Neuron (in vitro differentiated cells): Measurements from ENCODE around the gene MOB4.
"Not testable (repeated sequence)": the region's sequence is repeated elsewhere in the genome, so short reads cannot be mapped to it uniquely, and the experiment has no call there.

ENCODE experiments used
- H2AFZ ChIP-seq: one replicate; pipeline ENCODE4 v1.6.1; 2013; ENCODE audit warnings: low read depth, mild to moderate bottlenecking, inconsistent platforms, low read length, moderate library complexity
- H3K27me3 ChIP-seq: one replicate; pipeline ENCODE4 v1.6.1; 2013; ENCODE audit warnings: low read length; ENCODE audit not compliant: insufficient read depth
- H3K36me3 ChIP-seq: one replicate; pipeline ENCODE4 v1.6.1; 2013; ENCODE audit warnings: low read length; ENCODE audit not compliant: insufficient read depth
- H3K4me1 ChIP-seq: one replicate; pipeline ENCODE4 v1.6.1; 2013; ENCODE audit warnings: low read length; ENCODE audit not compliant: insufficient read depth
- H3K4me3 ChIP-seq: 2 replicates; pipeline ENCODE4 v1.5.1; 2013; ENCODE audit warnings: mild to moderate bottlenecking, low read length, moderate library complexity
- H3K9me3 ChIP-seq: one replicate; pipeline ENCODE4 v1.6.1; 2013; ENCODE audit warnings: low read length

Gene MOB4

DNA sequence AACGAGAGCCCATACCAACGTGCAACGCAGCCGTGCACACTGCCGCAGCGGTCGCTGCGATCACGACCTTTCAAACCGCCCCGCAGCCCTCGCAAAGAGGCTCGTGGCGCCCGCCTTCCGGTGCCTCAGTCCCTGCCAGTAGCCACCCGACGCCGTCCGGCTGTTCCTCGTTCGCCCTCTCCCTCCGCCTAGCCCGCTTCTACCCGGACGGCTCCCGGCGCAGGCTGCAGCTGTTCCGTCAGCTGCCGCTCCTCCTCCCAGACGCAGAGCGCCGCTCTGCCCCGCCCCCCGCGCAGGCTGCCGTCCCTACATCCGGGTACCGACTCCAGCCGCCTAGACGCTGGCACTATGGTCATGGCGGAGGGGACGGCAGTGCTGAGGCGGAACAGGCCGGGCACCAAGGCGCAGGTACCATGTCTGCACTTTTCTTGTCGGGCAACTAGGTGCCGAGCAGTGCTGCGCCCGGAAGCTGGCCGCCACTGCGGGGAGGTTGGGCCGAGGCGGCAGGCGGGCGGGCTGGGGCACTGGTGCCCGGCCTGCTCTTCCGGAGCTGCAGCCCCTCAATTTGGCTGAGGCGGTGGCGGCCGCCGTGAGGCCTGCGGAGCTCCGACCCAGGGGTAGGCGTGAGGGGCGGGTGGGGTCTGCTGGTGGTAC is at the start of gene MOB4:
TSS of gene MOB4 (plus strand) at position 328 of the 654 bp plus-strand sequence. CDS start at position 349, 21 bp downstream.
- peaks cover 17% of the 10 kb centered on the region for H3K4me1 ChIP-seq
- no peaks in the 10 kb centered on the region for H3K27me3 ChIP-seq
- peak within 1 kb of the TSS; percentile 83 for H3K4me3 ChIP-seq
- peaks cover 4% of the 10 kb centered on the region for H3K36me3 ChIP-seq
- H3K9me3 ChIP-seq: no peaks in the 10 kb centered on the region
- peak within 1 kb of the TSS; percentile 69 for H2AFZ ChIP-seq

DNA sequence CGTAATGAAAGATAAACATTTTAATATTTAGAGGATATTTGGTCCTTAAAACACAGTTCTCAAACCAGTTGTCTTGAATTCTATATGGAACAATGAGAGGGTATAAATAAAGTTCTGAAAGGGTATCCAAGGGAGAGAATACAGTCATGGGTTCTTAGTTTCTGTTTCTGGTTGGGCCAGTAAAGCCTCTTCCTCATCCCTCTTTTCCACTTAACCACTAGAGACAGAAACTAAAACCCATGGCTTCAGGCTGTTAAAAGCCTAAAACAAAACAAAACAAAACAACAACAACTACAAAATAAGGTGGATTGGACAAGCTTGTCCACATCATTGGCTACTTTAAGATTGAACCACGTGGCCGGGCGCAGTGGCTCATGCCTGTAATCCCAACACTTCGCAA is 43.7 kb upstream of the MOB4 start:
- Histone ChIP-seq H3K4me1 (no peaks in the 10 kb centered on the region), H3K27me3 (no peaks in the 10 kb centered on the region), H3K36me3 (peaks cover 33% of the 10 kb centered on the region), H3K9me3 (no peaks in the 10 kb centered on the region), H3K4me3 (no peak overlapping the region), H2AFZ (no peak overlapping the region)

DNA sequence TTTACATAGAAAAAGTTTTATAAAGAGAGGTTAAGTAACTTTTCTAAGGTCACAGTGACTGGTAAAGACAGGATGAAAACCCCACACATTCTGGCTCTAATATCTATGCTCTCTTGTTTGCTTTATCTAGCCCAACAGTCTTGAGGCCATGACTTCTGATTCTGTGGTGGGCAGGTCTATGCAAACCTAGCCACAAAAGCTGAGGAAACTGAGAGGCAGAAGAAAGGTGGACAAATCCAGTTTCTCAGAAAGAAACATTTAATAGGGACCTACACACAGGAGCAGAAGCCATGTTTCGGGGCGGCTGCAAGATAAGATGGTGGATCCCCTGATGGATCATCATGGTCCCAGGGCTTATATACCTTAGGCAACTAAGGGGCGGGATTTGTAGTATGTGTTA is 38.1 kb upstream of the MOB4 start:
- H3K36me3 ChIP-seq: peaks cover 21% of the 10 kb centered on the region
- no peaks in the 10 kb centered on the region for H3K4me1 ChIP-seq
- no peak overlapping the region for H3K4me3 ChIP-seq
- H3K9me3 ChIP-seq: no peaks in the 10 kb centered on the region
- H2AFZ ChIP-seq: no peak overlapping the region
- H3K27me3 ChIP-seq: no peaks in the 10 kb centered on the region

DNA sequence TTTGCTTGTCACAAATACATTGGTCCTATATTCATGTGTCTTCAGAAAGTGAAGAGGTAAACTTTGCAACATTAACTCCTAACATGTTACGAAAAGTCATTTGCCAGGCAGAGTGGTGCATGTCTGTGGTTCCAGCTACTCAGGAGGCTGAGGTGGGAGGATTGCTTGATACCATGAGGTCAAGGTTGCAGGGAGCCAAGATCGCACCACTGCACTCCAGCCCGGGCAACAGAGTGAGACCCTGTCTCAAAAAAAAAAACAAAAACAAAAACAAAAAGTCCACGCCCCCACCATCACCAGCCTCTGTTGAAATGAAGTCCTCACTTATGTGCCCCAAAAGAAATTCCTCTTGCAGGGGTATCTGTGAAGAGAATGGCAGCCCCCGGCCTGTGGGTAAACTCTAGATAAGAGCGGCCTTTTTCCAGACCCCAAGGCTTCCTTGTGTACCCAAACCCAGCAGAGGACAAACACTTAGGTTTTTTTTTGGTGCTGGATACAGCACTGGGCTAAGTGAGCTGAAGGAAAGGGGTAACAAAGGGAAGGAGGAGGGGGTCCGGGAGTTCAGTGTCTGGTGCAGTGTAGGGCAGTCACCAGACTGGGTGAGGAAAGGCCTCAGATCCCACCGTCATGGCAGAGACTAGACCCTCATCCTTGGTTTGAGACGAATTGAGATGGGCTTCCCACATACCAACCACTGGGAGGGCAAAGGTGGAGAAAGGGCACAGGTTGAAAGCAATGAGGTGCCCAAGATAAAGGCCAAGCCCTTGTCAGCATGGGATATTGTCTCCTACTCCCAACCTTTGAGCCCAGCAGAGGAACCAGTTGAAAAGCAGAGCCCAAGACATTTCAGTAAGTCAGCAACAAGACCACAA is 35.5 kb upstream of the MOB4 start:
- peaks cover 17% of the 10 kb centered on the region for H3K36me3 ChIP-seq
- H3K27me3 ChIP-seq: no peaks in the 10 kb centered on the region
- no peaks in the 10 kb centered on the region for H3K9me3 ChIP-seq

DNA sequence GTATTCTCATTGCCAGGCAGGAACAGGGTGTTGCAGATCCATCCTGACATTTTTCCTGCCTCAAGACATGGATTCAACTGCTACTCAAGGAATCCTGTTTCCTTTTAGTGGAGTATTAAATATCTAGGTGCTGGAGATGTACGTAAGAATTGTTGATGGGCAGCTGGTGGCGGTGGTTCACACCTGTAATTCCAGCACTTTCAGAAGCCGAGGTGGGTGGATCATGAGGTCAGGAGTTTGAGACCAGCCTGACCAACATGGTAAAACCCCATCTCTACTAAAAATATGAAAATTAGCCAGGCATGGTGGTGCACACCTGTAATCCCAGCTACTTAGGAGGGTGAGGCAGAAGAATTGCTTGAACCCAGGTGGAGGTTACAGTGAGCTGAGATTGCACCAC is 31.6 kb upstream of the MOB4 start:
- H3K4me3 ChIP-seq, H2AFZ ChIP-seq, H3K4me1 ChIP-seq, H3K27me3 ChIP-seq, H3K9me3 ChIP-seq: not testable (repeated sequence)
- peaks cover 40% of the 10 kb centered on the region for H3K36me3 ChIP-seq

More for the DNA sequence above, 35.5 kb upstream of the MOB4 start:
- no peaks in the 10 kb centered on the region for H3K4me1 ChIP-seq
- H3K4me3 ChIP-seq: no peak overlapping the region
- no peak overlapping the region for H2AFZ ChIP-seq

DNA sequence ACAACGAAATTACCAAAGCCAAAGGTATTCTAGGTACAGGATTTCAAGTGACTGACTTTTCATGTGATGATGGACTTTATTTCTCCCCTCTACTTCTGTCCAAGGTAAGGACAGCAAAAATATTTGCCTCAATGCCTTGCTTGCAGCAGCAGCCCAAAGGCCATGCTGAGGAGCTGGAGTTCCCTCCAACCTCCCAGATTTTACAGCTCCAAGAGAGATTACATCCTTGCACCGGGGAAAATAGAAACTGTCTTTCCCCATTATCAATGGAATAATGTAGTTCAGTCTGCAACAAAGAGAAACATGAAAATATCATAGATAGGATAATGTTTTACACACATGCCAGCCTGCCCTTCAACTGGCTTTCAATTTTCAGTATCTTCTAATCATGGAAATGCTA is 29.7 kb upstream of the MOB4 start:
- H3K36me3 ChIP-seq: peaks cover 57% of the 10 kb centered on the region
- H3K4me3 ChIP-seq: no peak overlapping the region
- H2AFZ ChIP-seq: no peak overlapping the region
- no peaks in the 10 kb centered on the region for H3K27me3 ChIP-seq
- H3K9me3 ChIP-seq: no peaks in the 10 kb centered on the region
- H3K4me1 ChIP-seq: no peaks in the 10 kb centered on the region

DNA sequence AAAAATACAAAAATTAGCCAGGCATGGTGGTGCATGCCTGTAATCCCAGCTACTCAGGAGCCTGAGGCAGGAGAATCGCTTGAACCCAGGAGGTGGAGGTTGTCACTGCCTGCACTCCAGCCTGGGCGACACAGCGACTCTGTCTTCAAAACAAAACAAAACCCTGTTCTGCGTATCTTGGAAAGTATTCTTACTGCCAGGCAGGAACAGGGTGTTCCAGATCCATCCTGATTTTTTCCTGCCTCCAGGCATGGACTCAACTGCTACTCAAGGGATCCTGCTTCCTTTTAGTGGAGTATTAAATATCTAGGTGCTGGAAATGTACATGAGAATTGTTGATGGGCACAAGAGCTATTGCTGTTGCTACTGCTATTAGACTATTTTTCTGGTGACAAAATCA is 28.5 kb upstream of the MOB4 start:
- Histone ChIP-seq H3K4me1 (no peaks in the 10 kb centered on the region), H2AFZ (no peak overlapping the region), H3K27me3 (no peaks in the 10 kb centered on the region), H3K9me3 (no peaks in the 10 kb centered on the region), H3K36me3 (peaks cover 70% of the 10 kb centered on the region), H3K4me3 (no peak overlapping the region)

DNA sequence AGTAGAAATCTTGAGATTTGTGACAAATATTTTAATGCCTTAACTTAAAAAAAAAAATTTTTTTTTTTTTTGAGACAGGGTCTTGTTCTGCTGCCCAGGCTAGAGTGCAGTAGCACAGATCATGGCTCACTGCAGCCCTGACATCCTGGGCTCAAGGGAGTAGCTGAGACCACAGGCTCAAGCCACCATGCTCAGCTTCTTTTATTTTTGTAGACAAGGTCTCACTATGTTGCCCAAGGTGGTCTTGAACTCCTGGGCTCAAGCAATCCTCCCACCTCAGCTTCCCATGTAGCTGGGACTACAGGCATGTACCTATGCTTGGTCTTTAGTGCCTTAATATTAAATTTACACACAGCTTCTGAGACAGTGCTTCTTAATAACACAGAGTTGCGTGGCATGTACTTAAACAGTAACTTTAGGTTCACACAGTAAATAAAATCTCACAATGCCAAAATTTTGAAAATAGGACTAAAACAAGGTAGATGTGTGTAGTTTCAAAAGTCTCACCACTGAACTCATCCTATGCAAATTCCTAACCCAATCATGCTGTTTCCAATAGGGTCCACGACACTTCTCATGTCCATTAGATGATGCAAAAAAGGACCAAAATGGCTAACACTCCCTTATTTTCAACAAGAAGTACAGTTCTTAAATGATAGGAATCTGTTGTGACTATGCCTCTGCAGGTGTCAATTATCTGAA is 20.3 kb upstream of the MOB4 start:
- Histone ChIP-seq H3K36me3 (peaks cover 70% of the 10 kb centered on the region), H3K4me3 (no peak overlapping the region), H3K4me1 (peaks cover 24% of the 10 kb centered on the region), H3K9me3 (no peaks in the 10 kb centered on the region), H2AFZ (no peak overlapping the region), H3K27me3 (no peaks in the 10 kb centered on the region)

DNA sequence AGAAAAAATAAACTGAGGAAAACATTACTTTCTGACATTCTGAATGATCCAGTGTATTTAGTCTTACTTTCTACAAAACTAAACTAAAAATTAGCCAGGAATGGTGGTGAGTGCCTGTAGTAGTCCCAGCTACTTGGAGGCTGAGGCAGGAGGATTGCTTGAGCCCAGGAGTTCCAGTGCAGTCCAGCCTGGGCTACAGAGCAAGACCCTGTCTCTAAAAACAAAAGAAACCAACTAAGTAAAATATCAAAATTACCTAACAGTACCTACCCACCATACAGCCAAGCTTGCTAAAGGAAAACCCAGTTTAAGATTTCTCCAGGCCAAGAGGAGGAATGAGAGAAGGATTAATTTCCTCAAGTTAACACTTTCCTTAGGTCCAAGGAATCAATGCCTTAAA is 19.2 kb upstream of the MOB4 start:
- Histone ChIP-seq H2AFZ (no peak overlapping the region), H3K9me3 (no peaks in the 10 kb centered on the region), H3K27me3 (no peaks in the 10 kb centered on the region), H3K36me3 (peaks cover 63% of the 10 kb centered on the region), H3K4me3 (peak overlapping the region; percentile 99), H3K4me1 (peaks cover 26% of the 10 kb centered on the region)

DNA sequence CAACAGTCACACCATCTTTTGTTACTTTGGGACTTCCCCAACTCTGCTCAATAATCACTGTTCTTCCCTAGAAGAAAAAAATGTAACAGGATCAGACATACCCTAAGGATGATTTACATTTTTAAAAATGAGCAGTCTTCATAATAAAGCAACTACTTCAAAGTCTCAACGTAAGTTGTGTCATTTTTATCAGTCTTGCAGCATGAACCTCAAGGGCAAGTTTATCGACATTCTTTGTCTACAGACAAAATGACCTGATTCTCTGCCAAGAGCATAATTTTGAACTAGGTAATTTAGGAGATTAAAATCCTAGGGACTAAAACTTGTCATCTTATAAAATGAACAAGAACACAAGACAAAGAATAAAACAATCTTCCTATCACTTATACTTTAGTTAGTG is 18.5 kb upstream of the MOB4 start:
- Histone ChIP-seq H3K4me3 (peak overlapping the region; percentile 99), H2AFZ (no peak overlapping the region), H3K4me1 (peaks cover 32% of the 10 kb centered on the region), H3K36me3 (peaks cover 62% of the 10 kb centered on the region), H3K9me3 (no peaks in the 10 kb centered on the region), H3K27me3 (no peaks in the 10 kb centered on the region)

DNA sequence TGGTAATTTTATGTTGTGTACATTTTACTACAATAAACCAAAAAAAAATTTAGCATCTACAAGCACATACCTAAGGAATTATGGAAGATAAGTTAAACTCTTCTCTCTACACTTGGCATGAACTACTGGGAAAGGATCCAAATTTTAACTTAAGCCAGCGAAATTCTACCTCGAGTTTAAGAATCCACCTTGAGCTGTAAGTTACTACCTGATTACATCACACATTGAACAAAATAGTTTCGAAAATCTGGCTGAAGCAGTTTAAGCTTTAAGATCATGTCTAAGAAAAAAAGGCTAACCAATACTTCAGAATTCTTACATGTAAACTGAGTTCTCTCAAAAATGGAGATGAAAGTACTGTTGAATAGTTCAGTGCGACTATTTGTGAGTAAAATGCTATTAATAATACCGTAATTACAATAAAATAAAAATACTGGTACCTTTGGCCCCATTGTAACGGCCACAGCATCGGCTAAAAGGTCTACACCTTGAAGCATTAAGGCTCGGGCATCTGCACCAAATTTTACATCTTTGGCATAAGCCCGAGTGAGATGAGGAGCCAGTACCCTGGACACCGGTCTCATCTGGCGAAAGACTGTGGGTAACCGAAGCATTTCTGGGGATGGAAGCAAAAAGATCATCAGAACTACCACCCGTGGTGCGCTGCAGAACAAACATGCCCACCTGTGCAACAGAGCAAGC is 17.5 kb upstream of the MOB4 start:
- Histone ChIP-seq H2AFZ (no peak overlapping the region), H3K27me3 (no peaks in the 10 kb centered on the region), H3K36me3 (peaks cover 64% of the 10 kb centered on the region), H3K4me1 (peaks cover 32% of the 10 kb centered on the region), H3K4me3 (peak overlapping the region; percentile 99), H3K9me3 (no peaks in the 10 kb centered on the region)

DNA sequence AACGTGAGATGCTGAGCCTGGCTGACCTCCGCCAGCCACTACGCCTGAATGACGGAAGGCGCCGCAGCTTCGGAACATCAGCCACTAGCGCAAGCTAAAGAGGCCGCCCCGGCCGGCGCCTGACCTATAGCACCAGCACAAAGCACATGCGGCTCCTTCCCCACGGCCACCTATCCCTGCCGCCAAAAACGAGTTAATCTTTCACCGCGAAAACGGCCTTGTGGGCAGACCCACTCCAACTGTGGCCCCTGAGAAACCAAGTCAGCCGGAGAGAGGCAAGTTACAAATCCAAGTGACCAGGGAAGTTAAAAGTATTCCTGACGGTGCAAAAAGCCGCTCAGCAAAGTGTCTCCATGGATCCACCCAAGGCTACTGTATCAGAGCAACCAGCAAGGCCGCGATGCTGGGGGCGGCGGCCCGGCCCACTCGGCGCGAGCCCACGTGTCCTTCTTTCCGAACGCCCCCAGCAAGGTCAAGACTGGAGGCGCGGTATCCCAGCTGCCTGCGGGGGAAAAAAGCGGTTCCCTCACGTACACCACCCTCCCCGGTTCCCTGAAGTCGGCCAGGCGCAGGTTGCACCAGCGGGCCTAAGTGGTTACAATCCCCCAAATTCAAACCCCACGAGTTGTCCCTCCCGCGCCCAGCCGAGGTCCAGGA is 16.8 kb upstream of the MOB4 start:
- H3K36me3 ChIP-seq: peaks cover 64% of the 10 kb centered on the region
- H3K4me3 ChIP-seq: peak overlapping the region; percentile 99
- H3K27me3 ChIP-seq: no peaks in the 10 kb centered on the region
- H2AFZ ChIP-seq: no peak overlapping the region
- H3K4me1 ChIP-seq: peaks cover 32% of the 10 kb centered on the region
- H3K9me3 ChIP-seq: no peaks in the 10 kb centered on the region
